H1 (cell line): ENCODE data around the gene ADCY7.

Experiments used
- CBX5 ChIP-seq: fragments of 300-800, 300-1000 bp; sonication (generic); IDR thresholded peaks from 2 replicates; pipeline ENCODE4 v1.7.1; 2016; ENCODE audit warnings: antibody characterized with exemption, low read length, low read depth
- CHD2 ChIP-seq: IDR thresholded peaks from 2 replicates; pipeline ENCODE4 v1.6.1; 2012; ENCODE audit warnings: low read length, improper control_type of control experiment
- CTCF ChIP-seq, 3 experiments: IDR thresholded peaks; 1 replicate in 2 of 3; 2 replicates in 1 of 3; pipeline versions ENCODE4 v1.5.1 to v1.6.1; 2011; ENCODE audit warnings: low read length in 3 of 3, mild to moderate bottlenecking in 3 of 3, inconsistent platforms in 2 of 3, low read depth in 1 of 3, moderate library complexity in 1 of 3; ENCODE audit not compliant: insufficient read depth in 1 of 3; ENCODE audit errors: control extremely low read depth in 1 of 3
- GABPA ChIP-seq: IDR thresholded peaks from 2 replicates; pipeline ENCODE4 v1.6.1; 2011; ENCODE audit warnings: mild to moderate bottlenecking, low read length, moderate library complexity, borderline replicate concordance; ENCODE audit not compliant: insufficient read depth
- JUN ChIP-seq: IDR thresholded peaks from 2 replicates; pipeline ENCODE4 v1.6.1; 2011; ENCODE audit warnings: low read depth, mild to moderate bottlenecking, improper control_type of control experiment, low read length
- JUND ChIP-seq: IDR thresholded peaks from 2 replicates; pipeline ENCODE4 v1.6.1; 2011; ENCODE audit warnings: mild to moderate bottlenecking, improper control_type of control experiment, low read length
- POLR2A ChIP-seq, 2 experiments: IDR thresholded peaks; 1 replicate in 1 of 2; 2 replicates in 1 of 2; pipeline ENCODE4 v1.6.1; 2011; ENCODE audit warnings: low read depth in 2 of 2, low read length in 2 of 2, mild to moderate bottlenecking in 2 of 2; ENCODE audit errors: control extremely low read depth in 1 of 2
- POLR2AphosphoS5 ChIP-seq: IDR thresholded peaks from 2 replicates; pipeline ENCODE4 v1.6.1; 2011; ENCODE audit warnings: low read depth, low read length
- POU5F1 ChIP-seq: IDR thresholded peaks from 2 replicates; pipeline ENCODE4 v1.6.1; 2011; ENCODE audit warnings: low read depth, mild to moderate bottlenecking, low read length, moderate library complexity
- RAD21 ChIP-seq, 2 experiments: IDR thresholded peaks in 1 of 2; conservative IDR thresholded peaks in 1 of 2; 2 replicates each; pipeline ENCODE4 v1.6.1; 2011; ENCODE audit warnings: low read depth in 2 of 2, low read length in 2 of 2, improper control_type of control experiment in 1 of 2, inconsistent platforms in 1 of 2, mild to moderate bottlenecking in 1 of 2, moderate library complexity in 1 of 2
- SIN3A ChIP-seq, 2 experiments: IDR thresholded peaks in 1 of 2; conservative IDR thresholded peaks in 1 of 2; 2 replicates each; pipeline ENCODE4 v1.6.1; 2011 to 2012; ENCODE audit warnings: low read length in 2 of 2, improper control_type of control experiment in 1 of 2, low read depth in 1 of 2, mild to moderate bottlenecking in 1 of 2
- ZNF274 ChIP-seq: IDR thresholded peaks from 2 replicates; pipeline ENCODE4 v1.7.0; 2012; ENCODE audit warnings: low read length, borderline replicate concordance; ENCODE audit errors: extremely low read depth

GRCh38 chr16:50301626-50302471 lies 35.5 kb downstream of the ADCY7 start:
- TF ChIP-seq CTCF (IDR thresholded peaks at IDR 0.05; ENCODE audit: control extremely low read depth in 1 of 3, insufficient read depth in 1 of 3, low read depth in 1 of 3, low read length in 3 of 3) (no peak), RAD21 (IDR thresholded peaks at IDR 0.05 in 1 of 2, conservative IDR thresholded peaks at IDR 0.05 in 1 of 2; ENCODE audit: low read depth in 2 of 2, low read length in 2 of 2) (no peak), SIN3A (conservative IDR thresholded peaks at IDR 0.05 in 1 of 2, IDR thresholded peaks at IDR 0.05 in 1 of 2; ENCODE audit: low read depth in 1 of 2, low read length in 2 of 2) (no peak), GABPA (no peak), JUND (no peak), POLR2A (IDR thresholded peaks at IDR 0.05; ENCODE audit: control extremely low read depth in 1 of 2, low read depth in 2 of 2, low read length in 2 of 2) (no peak), CHD2 (no peak), POLR2AphosphoS5 (no peak), ZNF274 (no peak), CBX5 (no peak), JUN (no peak), POU5F1 (no peak)
